NCI-H524 (cell line): ENCODE results near the gene DUS1L.
A peak's percentile ranks its signal among the peaks of the same experiment; 100 is the strongest.

Experiments
- DNase-seq, 2 experiments: peaks; one replicate each; lab custom pipeline; 2025; lab: John Stamatoyannopoulos, UW

DUS1L gene

DNA sequence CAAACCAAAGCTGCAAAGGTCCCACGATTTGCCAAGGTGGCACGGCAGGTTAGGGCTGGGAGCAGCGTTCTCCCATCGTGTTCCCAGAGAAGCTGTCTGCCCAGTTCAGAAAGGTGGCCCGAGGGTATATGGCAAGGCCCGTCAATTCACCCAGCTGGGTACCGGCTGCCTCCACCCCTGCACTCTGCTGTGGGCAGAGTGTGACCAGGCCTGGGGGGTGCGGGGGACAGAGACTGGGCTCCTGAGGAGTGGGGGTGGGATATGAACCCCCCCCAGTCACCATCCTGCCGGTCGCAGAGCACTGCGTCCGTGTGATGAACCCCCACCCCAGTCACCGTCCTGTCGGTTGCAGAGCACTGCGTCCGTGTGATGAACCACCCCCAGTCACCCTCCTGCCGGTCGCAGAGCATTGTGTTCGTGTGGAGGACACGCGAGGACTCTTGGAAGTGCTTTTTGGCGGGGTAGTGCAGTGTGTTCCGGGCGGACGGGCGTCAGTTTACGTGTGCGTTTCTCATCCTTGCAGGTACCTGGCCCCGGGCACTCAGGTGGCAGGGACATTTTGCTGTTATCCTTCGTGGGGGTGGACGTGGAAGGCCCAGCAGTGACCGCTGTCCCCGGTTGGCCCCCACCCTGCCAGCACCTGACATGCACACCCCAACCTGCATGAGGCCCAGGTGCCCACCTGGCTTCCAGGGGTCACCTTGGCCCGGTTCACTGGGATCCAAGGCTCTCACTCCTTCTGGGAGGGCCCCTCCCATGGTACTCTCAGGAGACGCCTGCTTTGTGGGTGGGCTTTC lies 35.1 kb upstream of the DUS1L start:
- DNase-seq, result no peak

DNA sequence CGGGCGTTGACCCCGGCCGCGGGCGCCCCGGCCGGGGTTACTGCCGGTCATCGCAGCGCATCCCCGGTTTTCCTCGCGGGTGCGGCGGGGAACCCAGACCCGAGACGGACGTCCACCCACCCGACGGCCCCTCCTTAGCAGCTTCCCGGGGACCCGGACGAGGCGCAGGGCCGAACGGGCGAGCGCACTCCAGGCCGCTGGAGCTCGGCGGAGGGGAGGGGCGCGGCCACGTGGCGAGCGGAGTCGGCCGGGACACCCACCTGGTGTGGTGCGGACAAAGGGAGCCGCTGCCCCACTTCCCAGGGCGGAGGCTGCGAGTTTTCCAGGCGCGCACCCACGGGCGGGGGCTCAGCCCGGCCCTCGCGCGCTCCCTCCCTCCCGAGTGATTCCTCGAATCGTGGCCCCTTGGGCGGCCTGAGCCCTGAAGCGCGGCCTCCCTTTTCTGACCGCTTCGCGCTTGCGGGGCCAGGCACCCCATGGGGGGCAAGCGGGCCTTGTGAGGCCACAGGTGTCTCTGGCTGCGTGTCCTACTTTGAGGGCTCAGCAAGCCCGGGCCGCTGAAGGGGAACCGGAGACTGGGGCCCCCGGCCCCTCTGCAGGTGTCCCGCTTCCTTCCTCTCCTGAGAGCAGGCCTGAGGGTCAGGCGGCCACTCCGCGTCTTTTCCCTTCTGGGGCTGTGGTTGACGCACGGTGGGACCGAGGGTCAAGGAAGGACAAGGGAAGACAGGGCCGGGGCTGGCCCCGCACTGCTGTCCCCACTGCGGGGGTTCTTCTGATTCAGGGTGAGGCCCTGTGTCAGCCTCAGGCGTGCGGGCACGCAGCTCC lies 33.5 kb upstream of the DUS1L start:
- peak in 1 of 2 experiments; percentile 76 for DNase-seq

DNA sequence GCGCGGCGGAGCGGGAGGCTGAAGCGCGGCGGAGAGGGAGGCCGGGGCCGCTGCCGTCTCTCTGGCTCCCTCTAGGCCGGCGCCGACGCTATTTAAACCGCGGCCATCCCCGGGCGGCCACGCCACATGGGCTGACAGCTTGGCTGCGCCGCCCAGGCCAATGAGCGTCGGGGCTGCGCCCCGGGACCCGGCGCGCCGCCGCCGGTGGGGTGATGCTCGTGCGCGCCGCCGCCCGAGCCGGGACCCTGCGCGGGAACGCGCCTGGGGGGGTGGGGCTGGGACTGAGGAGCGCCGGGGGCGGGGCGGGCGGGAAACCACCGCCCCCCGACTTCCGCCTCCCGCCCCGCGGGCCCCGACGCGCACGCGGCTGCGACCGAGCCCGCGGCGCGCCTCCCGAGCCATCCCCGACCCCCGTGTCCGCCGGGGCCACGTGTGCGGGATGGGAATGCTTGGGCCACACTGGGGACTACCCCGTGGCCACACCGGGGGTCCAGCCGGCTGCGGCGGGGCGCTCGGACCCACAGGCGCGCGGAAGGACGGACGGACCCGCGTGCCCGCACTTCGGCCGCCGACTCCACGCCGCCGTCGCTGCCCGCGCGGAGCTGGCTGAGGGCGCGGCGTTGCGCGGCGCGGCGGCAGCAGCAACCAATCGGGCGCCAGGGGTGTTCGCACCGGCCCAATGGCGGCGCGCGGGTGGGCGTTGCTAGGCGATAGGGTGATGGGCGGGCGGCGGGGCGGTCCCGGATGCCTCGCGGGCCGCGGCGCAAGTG lies 32.8 kb upstream of the DUS1L start, which contains the start of gene FASN:
FASN (minus strand) TSS at position 68 of the 770 bp plus-strand sequence. CDS start 1,791 bp downstream, outside the sequence.
- DNase-seq, result peak; percentile 97 to 100

DNA sequence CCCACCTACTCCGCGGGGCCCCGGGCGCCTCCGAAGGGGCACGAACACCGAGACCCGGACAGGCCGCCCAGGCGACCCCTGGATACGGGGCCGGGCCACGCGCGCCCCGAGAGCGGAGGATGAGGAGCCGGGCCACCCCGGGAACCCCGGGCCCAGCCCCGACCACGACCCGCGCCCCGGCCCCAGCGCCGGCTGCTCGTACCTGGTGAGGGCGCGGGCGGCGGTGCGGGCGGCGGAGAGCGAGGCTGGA lies 32.2 kb upstream of the DUS1L start:
- DNase-seq, result no peak

DNA sequence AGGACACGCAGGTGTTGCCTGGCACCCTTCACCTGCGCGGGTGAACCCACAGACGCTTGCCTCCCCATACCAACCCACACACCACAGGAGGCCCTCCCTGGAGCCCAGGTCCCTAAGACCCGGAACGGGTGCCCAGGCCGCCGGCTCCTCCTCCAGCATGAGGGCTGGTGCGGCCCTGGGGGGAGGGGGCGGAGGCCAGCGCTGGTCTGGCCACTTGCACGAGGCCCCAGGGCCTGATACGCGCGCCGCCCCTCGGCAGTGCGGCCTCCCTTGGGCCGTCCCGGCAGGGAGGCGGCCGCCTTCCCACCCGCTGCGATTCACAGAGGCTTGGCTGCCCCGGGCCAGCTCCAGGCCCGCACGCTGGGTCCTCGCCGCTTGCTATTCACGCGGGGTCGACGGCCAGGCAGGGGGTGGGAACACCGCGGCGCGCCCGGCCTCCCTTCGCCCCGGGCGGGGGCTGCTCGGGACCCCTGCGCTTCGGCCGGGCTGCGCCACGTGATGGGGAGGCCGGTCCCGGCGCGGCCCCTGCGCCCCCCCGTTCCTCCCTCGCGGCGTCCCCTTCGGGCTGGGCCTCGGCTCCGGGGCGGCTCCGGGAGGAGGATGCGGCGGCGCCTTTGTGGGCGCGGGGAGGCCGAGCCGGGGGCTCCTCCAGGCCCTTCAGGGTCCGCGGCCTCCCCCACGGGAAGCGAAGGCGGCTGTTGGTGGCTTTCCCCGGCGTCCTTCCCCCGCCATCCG lies 31.7 kb upstream of the DUS1L start:
- DNase-seq, result peak in 1 of 2 experiments; percentile 62

DNA sequence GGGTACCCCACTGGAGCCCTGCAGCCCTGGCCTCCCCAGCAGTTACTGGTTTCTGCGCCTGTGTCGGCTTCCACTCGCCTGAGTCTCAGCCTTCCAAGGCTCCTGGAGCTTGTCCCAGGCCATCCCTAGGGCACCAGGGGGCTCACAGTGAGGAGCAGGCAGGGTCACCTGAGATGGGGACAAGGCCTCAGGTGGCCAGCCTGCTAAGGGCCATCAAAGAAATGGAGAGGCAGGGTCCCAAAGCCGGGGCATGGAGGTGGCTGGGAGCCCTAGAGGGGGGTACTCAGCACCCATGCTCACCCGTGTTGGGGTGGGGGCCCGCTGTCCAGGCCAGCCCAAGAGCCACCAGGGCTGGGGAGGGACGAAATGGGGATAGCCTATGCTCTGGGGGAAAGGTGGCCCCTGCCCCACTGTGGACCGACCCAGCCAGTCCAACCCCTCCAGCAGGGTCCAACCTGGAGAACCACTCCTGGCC lies 31.1 kb upstream of the DUS1L start:
- no peak for DNase-seq

DNA sequence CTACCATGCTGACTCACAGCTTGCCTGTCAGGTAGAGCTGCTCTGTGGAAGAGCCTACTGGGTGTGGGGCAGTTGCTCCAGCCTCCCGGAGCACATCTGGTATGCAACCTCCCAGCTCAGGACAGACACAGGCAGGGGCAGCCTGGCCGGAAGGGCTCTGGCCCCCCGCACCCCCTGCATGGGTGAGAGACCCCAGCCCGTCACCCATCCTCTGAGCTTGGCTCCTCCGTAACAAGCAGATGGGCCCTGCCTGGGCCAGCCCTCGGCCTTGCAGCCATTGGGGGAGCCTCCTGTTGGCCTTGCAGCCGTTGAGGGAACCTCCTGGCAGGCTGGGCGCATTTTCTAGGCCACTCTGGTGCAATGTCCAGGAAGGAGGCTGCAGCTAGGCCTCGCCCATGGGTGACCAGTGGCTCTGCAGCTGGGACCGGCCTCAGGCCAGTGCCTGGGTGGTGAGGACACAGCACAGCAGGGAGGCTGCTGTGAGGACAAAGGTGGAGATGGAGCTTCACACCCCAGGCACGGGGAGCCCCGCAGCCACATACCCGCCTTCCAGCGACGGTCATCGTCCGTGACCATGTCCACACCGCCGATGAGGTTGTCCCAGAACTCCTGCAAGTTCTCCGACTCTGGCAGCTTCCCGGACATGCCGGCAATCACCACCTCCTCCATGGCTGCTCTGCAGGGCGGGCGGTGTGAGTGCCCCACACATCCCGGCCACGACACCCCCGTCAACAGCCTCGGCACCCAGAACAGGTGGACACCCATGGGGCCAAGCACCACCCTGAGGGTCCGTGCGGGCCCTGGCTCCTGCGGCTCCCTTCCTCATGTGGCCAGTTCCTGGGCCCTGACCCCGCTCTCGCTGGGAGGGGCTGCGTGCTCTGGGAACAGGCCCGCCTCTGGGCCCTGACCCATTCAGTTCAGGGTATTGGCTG lies 30.4 kb upstream of the DUS1L start:
- no peak for DNase-seq

DNA sequence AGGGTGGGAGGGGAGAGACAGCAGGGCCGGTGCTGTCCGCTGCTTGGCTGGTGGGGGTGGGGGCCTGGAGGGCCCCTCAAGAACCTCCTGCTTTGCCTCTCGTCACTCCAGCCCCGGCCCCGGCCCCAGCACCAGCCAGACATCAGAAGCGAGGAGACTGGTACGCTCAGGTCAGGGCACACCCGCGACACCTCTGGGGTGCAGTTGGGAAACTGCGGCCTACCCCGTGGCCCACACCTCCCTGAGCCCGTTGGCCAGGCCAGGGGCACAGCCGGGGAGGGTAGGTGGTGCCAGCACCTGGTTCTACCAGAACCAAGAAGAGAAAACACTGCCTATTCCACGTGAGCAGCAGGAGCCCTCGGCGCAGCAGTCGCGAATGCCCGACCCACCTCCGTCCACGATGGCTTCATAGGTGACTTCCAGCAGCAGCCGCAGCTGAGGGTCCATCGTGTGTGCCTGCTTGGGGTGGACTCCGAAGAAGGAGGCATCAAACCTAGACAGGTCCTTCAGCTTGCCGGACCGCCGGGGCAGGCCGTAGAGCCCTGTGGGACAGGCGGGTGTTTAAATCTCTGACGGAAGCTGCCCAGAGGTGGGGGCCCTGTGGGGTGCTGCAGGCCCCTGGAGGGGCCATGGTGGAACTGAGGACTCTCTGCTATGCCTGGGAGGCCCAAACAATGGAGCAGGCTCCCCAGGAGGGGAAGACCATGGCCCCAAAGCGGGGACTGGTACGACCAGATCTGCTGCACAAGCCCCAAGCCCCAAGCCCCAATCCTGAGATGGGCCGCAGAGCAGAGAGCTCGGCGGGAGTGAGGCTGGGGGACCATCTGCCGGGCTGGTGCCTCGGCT lies 29.6 kb upstream of the DUS1L start:
- no peak for DNase-seq

DNA sequence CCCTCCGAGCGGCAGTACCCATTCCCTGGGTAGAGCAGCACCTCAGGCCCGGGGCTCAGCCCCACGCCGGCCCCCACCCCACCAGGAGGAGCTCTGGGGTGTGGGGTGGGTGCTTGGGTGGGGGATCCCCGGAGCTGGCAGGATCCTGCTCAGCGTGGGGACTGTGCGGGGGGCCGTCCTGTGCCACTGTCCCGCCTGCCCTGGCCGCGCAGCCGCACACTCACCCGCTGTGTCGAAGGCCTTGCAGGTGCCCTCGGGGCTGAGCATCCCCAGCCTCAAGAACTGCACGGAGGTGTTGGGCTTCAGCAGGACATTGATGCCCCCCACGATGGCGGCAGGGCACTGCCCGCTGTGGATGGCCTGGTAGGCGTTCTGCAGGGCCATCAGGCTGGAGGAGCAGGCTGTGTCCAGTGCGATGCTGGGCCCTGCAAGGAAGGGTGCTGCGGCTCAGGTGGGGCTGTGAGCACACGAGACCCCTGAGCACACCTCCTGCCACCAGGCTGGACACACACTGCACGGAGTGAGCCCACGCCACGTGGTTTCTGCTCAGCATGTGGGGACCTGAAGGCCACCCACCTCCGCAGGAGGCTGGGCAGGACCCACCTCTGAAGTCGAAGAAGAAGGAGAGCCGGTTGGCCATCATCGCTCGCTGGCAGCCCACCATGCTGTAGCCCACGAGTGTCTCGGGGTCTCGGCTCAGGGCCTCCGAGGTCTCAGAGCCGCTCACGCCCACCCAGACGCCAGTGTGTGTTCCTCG lies 27.6 kb upstream of the DUS1L start:
- no peak for DNase-seq

DNA sequence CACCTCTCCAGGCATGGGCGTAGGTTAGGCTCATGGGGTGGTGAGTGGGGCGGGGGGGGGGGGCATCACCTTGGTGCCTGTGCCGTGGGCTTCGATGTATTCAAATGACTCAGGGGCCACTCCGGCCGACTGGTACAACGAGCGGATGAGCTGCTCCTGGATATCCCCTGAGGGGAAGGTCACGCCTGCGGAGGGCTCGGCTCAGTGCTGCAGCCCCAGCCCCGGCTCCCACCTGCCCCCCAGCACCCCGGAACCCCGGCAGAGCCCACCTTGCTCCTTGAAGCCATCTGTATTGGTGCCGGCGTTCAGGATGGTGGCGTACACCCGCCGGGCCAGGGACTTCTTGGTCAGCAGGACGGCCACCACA lies 27.0 kb upstream of the DUS1L start:
- no peak for DNase-seq

DNA sequence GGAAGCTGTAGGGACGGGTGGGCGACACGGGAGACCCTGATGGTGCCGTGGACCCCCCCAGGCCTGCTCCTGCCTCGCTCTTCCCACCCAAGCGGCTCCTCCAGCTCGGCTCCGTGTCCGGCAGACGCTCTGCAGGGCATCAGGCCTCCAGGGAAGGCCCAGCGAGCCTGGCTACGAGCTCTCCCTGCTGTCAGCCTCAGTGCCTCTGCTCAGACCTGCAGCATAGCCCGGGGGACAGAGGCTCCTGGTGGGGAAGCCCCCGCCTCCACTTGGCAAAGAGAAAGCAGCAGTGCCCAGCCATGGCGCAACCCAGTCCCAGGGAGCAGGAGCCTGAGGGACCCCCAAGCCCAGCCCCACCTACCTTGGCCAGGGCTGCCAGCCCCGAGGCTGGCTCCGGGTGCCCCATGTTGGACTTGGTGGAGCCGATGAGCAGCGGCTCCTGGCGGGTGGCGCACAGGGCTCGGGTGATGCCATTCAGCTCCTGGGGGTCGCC lies 26.5 kb upstream of the DUS1L start:
- DNase-seq, result no peak

DNA sequence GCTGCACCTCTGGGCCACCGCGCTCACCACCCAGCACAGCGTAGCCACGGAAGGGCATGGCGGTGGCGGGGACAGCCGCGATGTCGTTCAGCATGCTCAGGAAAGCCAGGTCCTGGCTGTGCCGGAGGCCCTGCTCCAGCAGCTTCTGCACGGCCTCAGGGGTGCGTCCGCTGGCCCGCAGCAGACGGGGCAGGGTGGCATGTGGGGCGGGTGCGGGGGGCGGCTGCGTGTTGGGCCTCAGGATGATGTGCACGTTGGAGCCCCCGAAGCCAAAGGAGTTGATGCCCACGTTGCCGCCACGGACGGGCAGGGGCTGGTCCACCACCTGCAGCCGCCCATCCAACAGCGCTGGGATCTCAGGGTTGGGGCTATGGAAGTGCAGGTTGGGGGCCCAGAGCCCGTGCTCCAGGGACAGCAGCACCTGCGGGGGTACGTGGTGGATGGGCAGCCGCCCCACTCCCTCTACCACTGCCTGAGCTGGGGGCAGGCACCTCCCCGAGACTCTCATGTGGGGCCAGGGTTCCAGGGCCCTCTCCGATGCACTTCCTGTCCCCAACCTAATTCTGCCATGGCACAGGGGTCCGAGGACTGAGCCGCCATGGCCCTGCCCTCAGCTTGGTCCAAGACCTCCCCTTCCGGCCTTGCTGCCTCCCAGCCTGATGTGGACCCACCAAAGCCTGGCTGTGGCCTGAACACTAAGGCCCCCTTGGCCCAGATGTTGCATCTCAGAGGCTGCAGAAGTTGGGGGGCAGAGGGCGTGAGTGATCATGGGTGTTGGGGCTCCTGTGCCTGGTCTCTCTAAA lies 25.9 kb upstream of the DUS1L start:
- no peak for DNase-seq

DNA sequence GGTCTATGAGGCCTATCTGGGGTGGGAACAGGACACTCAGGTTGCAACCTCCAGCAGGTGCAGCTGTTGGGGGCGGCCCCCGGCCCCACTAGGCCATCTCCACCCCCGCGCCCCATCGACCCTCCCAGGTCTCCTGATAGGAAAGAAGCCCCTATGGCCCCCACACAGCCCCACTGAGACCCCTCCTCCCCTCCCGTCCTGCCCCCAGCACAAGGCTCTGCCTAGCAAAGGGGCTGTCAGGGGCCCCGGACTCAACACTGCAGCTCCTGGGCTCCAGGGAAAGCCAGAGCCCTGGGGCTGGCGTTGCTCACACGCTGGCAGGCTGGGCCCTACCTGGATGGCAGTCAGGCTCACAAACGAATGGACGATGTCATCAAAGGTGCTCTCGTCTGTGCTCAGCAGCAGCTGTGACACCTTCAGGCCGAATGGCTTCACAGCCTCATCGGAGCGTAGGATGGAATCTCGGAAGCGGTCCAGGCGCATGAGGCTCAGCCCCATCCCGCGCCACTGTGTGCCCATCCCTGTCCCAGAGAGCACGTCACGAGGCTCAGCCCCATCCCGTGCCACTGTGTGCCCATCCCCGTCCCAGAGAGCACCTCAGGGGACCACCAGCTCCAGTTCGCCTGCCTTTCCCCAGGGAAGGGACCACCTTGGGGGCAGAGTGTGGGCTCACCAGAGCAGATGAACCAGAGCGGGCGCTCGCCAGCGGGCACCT lies 25.1 kb upstream of the DUS1L start:
- no peak for DNase-seq

DNA sequence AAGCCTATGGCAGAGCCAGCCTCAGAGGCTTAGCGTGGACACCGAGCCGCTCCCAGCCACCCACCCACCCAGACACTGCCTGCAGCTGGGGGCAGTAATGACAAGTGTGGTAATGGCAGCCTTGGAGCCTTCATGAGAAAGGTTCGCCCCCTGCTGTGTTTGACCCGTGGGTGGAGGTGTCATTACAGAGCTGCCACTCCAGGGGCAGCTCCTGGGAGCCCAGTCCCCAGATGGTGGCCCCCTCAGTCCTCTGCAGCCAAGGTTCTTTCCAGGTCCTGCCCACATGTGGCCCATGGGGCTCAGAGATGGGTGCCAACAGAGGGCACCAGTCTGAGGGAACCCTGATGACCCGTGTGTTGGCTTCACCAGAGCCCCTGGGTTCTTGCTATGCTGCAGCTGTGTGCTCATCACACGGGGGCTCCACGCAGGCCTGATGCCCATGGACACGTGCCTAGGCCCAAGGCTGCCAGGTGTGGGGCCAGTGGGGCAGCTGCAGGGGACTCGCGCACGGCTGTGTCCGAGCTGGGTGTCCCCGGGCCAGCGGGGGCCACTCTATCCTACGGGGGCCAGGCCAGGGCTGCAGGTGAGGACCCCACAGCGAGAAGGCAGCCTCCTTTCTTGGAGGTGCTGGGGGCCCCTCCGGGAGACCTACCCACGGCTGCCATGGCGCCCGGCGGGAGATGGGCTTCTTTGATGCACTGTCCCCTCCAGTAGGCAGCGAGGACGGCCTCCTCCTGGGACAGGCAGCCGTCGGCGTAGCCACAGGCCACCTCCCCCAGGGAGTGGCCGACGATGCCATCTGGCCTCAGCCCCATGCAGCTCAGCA lies 24.3 kb upstream of the DUS1L start:
- no peak for DNase-seq

DNA sequence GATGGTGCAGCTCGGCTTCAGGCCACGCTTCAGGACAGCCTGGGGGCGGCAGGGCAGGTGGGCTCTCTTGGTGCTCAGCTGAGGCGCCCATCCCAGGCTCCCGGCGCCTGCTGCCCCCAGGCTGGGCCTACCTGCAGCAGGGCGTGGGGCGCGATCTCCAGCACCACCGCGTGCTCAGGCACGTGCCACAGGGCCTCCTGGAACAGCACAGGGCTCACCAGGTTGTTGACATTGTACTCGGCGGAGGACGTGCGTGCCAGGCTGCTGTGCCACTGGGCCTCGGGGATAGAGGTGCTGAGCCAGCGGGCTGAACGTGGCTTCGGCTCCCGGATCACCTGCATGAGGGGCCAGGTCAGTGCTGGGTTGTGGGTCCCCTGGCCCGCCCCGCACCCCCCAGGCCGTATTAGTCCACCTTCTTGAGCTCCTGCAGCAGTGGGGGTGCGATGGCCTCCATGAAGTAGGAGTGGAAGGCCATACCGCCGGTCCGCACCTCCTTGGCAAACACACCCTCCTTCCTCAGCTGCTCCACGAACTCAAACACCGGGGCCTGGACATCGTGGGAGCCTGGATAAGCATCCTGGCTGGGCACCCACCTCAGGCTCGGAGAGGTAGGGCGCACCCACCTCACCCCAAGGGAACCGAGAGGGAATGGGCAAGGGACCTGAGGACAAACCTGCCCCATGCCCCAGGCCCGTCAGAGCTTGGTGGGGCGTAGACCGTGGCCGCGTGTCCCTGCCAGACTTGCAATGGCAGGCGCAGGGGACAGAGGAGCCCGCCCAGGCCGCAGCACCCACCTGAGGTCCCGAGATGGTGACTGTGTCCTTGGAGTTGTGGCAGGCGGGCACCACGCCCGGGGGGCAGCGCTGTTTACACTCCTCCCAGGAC lies 23.5 kb upstream of the DUS1L start:
- no peak for DNase-seq
